HG02852 (cell line): ENCODE results near the gene SKI.

ENCODE experiments used
- ATAC-seq: cut with Tn5 transposase; IDR thresholded peaks from one replicate; pipeline ENCODE4 v1.9.1; 2021; ENCODE audit warnings: mild to moderate bottlenecking, moderate library complexity; ENCODE audit not compliant: unreplicated experiment

The SKI gene

GRCh38 chr1:2348346-2349325, 120.5 kb downstream of the SKI start:
- ATAC-seq, result no peak

GRCh38 chr1:2349806-2350205, 121.7 kb downstream of the SKI start:
- ATAC-seq, result no peak

- ATAC-seq, result no peak
Measured at GRCh38 chr1:2350501-2350900, 122.4 kb downstream of the SKI start.

GRCh38 chr1:2350911-2351655, 123.0 kb downstream of the SKI start:
- ATAC-seq, result no peak

- no peak for ATAC-seq
Measured at GRCh38 chr1:2351723-2352122, 123.6 kb downstream of the SKI start.

GRCh38 chr1:2352341-2352896, 124.3 kb downstream of the SKI start:
- no peak for ATAC-seq

GRCh38 chr1:2352897-2353550, 124.9 kb downstream of the SKI start:
- ATAC-seq, result no peak

- ATAC-seq, result no peak
Measured at GRCh38 chr1:2353551-2354438, 125.7 kb downstream of the SKI start.

- no peak for ATAC-seq
Measured at GRCh38 chr1:2354511-2355372, 126.6 kb downstream of the SKI start.

- ATAC-seq, result no peak
Measured at GRCh38 chr1:2355373-2356261, 127.5 kb downstream of the SKI start.

- no peak for ATAC-seq
Measured at GRCh38 chr1:2356401-2356800, 128.3 kb downstream of the SKI start.

- ATAC-seq, result no peak
Measured at GRCh38 chr1:2356911-2357845, 129.1 kb downstream of the SKI start.

GRCh38 chr1:2358072-2358471, 130.0 kb downstream of the SKI start:
- no peak for ATAC-seq

GRCh38 chr1:2358651-2359640, 130.8 kb downstream of the SKI start:
- no peak for ATAC-seq
